ENCODE results near the gene TIMM44. TPM values are rescaled to one million over a fixed set of nuclear protein-coding genes. Genes with fewer than 3 reads are reported as not detected.
"Not testable (repeated sequence)": the region's sequence is repeated elsewhere in the genome, so short reads cannot be mapped to it uniquely, and the experiment has no call there.

TIMM44 gene
- total and polyA plus RNA-seq, 2 experiments from 2014 or later, result 52.0 to 92.4 TPM

DNA sequence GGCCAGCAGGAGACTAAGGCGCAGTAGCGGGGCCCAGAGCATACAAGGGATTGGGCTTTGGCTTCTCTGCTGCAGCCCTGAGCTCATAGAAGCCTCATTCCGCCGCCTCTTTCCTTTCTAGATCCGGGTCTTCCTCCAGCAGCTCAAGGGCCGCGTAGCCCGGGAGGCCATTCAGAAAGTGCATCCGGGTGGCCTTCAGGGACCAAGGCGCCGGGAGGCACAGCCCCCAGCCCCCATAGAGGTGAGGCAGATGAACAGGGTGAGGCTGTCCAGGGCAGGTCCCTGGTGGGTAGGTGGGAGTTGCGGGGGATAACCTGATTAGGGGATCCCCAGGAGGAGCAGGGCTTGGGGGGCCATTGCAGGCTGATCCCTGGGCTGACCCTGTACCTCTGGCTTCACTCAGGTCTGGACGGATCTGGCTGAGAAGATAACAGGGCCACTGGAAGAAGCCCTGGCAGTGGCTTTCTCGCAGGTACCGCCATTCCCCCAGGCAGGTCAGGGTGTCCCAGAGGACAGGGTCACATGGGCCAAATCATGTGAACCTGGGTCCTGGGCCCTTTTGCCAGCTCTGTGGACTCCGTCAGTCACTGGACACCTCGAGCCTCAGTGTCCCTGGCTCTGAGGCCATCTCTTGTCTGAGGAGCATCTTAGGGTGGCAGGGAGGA lies 22.0 kb downstream of the TIMM44 start:
- H3K27ac ChIP-seq, result peak overlapping the region; percentile 40
- H3K4me3 ChIP-seq, result peak overlapping the region; percentile 18
- TF ChIP-seq, protein P1, sequence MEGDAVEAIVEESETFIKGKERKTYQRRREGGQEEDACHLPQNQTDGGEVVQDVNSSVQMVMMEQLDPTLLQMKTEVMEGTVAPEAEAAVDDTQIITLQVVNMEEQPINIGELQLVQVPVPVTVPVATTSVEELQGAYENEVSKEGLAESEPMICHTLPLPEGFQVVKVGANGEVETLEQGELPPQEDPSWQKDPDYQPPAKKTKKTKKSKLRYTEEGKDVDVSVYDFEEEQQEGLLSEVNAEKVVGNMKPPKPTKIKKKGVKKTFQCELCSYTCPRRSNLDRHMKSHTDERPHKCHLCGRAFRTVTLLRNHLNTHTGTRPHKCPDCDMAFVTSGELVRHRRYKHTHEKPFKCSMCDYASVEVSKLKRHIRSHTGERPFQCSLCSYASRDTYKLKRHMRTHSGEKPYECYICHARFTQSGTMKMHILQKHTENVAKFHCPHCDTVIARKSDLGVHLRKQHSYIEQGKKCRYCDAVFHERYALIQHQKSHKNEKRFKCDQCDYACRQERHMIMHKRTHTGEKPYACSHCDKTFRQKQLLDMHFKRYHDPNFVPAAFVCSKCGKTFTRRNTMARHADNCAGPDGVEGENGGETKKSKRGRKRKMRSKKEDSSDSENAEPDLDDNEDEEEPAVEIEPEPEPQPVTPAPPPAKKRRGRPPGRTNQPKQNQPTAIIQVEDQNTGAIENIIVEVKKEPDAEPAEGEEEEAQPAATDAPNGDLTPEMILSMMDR (IDR thresholded peaks at IDR 0.05; ENCODE audit: low read depth, low read length), result no peak
- peaks cover 8% of the 10 kb centered on the region for H3K4me1 ChIP-seq (ENCODE audit: low read depth)
- no peaks in the 10 kb centered on the region for H3K36me3 ChIP-seq
- no peak for DNase-seq (ENCODE audit: low read depth in 1 of 2, low spot score in 1 of 2)
- H3K27me3 ChIP-seq, result peaks cover 24% of the 10 kb centered on the region
- no peaks in the 10 kb centered on the region for H3K9me3 ChIP-seq (ENCODE audit: low read depth)

- peak overlapping the region; percentile 49 for H3K4me3 ChIP-seq
- H3K27ac ChIP-seq, result peak overlapping the region; percentile 73
- peaks cover 31% of the 10 kb centered on the region for H3K27me3 ChIP-seq
- peak; percentile 99 to 100 for DNase-seq (ENCODE audit: low read depth in 1 of 2, low spot score in 1 of 2)
- H3K4me1 ChIP-seq (ENCODE audit: low read depth), result peaks cover 5% of the 10 kb centered on the region
- no peaks in the 10 kb centered on the region for H3K9me3 ChIP-seq (ENCODE audit: low read depth)
- TF ChIP-seq, protein P1 (IDR thresholded peaks at IDR 0.05; ENCODE audit: low read depth, low read length), result no peak
- no peaks in the 10 kb centered on the region for H3K36me3 ChIP-seq
These were observed 22.8 kb downstream of the TIMM44 start for GRCh38 chr19:7920519-7921301.

GRCh38 chr19:7919610-7920518 lies 23.6 kb downstream of the TIMM44 start, which contains the start of gene SNAPC2:
Gene SNAPC2, plus strand, starts transcription at chr19:7920338. Its CDS starts 29 bp downstream, at chr19:7920367.
- DNase-seq (ENCODE audit: low read depth in 1 of 2, low spot score in 1 of 2), result peak; percentile 95 to 97
- Histone ChIP-seq H3K9me3 (ENCODE audit: low read depth) (no peaks in the 10 kb centered on the region), H3K36me3 (no peaks in the 10 kb centered on the region), H3K27ac (peak within 1 kb of the TSS; percentile 73), H3K4me1 (ENCODE audit: low read depth) (peaks cover 5% of the 10 kb centered on the region), H3K27me3 (peaks cover 39% of the 10 kb centered on the region), H3K4me3 (peak within 1 kb of the TSS; percentile 49)
- TF ChIP-seq, protein P1 (IDR thresholded peaks at IDR 0.05; ENCODE audit: low read depth, low read length), result no peak

GRCh38 chr19:7918615-7919421 lies 24.6 kb downstream of the TIMM44 start:
- H3K36me3 ChIP-seq, result no peaks in the 10 kb centered on the region
- peaks cover 5% of the 10 kb centered on the region for H3K4me1 ChIP-seq (ENCODE audit: low read depth)
- peaks cover 50% of the 10 kb centered on the region for H3K27me3 ChIP-seq
- no peak for DNase-seq (ENCODE audit: low read depth in 1 of 2, low spot score in 1 of 2)
- H3K4me3 ChIP-seq, result no peak overlapping the region
- H3K27ac ChIP-seq, result no peak overlapping the region
- TF ChIP-seq, protein P1 (IDR thresholded peaks at IDR 0.05; ENCODE audit: low read depth, low read length), result no peak
- H3K9me3 ChIP-seq (ENCODE audit: low read depth), result no peaks in the 10 kb centered on the region

- not testable (repeated sequence) for H3K9me3 ChIP-seq (ENCODE audit: low read depth); H3K27ac ChIP-seq; H3K36me3 ChIP-seq; H3K4me1 ChIP-seq (ENCODE audit: low read depth); DNase-seq (ENCODE audit: low read depth in 1 of 2, low spot score in 1 of 2)
- Histone ChIP-seq H3K4me3 (peak overlapping the region; percentile 29), H3K27me3 (peaks cover 51% of the 10 kb centered on the region)
These were observed 25.3 kb downstream of the TIMM44 start for GRCh38 chr19:7918062-7918614.

All from cardiac muscle cell (in vitro differentiated cells and primary cell).